Activated naive CD8-positive, alpha-beta T cell treated with anti-CD3 and anti-CD28 coated beads, Interleukin-2, amount 50 U/mL, for 16 hours (primary cell): ENCODE data around the gene LRRC3.
"Not testable (repeated sequence)": the region's sequence is repeated elsewhere in the genome, so short reads cannot be mapped to it uniquely, and the experiment has no call there.

Experiments used
- DNase-seq: peaks from one replicate; pipeline ENCODE4 v3.0.0-alpha.2; 2020; ENCODE audit warnings: low read depth, low spot score

LRRC3 gene

GRCh38 chr21:44454747-44455523 is at the start of gene LRRC3:
LRRC3 (plus strand) TSS chr21:44455510; CDS start chr21:44456645, 1,135 bp downstream.
- peak; percentile 74 for DNase-seq

- DNase-seq: no peak
Observed at GRCh38 chr21:44405948-44406872, 49.1 kb upstream of the LRRC3 start.

GRCh38 chr21:44406953-44407352 is 48.4 kb upstream of the LRRC3 start:
- DNase-seq: no peak

GRCh38 chr21:44407493-44407892 is 47.8 kb upstream of the LRRC3 start:
- DNase-seq: peak; percentile 24

- no peak for DNase-seq
Observed at GRCh38 chr21:44408226-44408625, 47.1 kb upstream of the LRRC3 start.

- DNase-seq: no peak
Observed at GRCh38 chr21:44413566-44414290, 41.6 kb upstream of the LRRC3 start.

- no peak for DNase-seq
Observed at GRCh38 chr21:44414291-44415072, 40.8 kb upstream of the LRRC3 start.

GRCh38 chr21:44415073-44416025 is 40.0 kb upstream of the LRRC3 start:
- no peak for DNase-seq

GRCh38 chr21:44416193-44416592 is 39.1 kb upstream of the LRRC3 start:
- DNase-seq: no peak

- DNase-seq: not testable (repeated sequence)
Observed at GRCh38 chr21:44417621-44418107, 37.6 kb upstream of the LRRC3 start.

GRCh38 chr21:44418108-44418875 is 37.0 kb upstream of the LRRC3 start:
- DNase-seq: no peak

- DNase-seq: no peak
Observed at GRCh38 chr21:44418876-44419230, 36.5 kb upstream of the LRRC3 start.

- no peak for DNase-seq
Observed at GRCh38 chr21:44419679-44420078, 35.6 kb upstream of the LRRC3 start.

GRCh38 chr21:44420416-44421205 is 34.7 kb upstream of the LRRC3 start:
- no peak for DNase-seq

- no peak for DNase-seq
Observed at GRCh38 chr21:44421901-44422840, 33.1 kb upstream of the LRRC3 start.

- no peak for DNase-seq
Observed at GRCh38 chr21:44423312-44423821, 31.9 kb upstream of the LRRC3 start.
